ENCODE data around the gene PIGQ.

DNA sequence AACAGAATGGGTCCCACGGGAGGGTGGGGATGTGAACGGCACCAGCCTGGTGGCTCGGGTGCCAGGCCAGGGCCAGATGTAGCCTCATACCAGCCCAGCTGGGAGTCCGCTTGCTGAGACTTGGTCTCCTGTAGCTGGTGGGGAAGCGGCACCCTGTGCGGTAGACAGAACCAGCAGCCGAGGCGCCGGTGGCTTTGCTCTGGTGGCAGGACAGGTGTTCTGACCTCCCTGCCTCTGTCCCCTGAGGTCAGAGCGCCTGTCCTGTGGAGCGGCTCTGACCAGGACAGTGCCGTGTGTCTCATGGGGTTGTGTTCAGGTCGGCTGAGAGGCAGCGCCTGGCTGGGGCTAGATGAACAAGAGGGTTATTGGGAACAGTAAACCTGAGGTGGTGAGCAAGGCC, 40.2 kb downstream of the PIGQ start:
- TF ChIP-seq CEBPB (IDR thresholded peaks at IDR 0.05; ENCODE audit: low read depth, low read length) (no peak), BACH1 (IDR thresholded peaks at IDR 0.05; ENCODE audit: low read length) (no peak), HDAC2 (IDR thresholded peaks at IDR 0.05; ENCODE audit: borderline replicate concordance in 1 of 2, low read depth in 2 of 2, low read length in 2 of 2) (no peak), KDM4A (IDR thresholded peaks at IDR 0.05; ENCODE audit: low read depth, low read length, severe bottlenecking) (no peak)
- TF ChIP-seq, protein P1, sequence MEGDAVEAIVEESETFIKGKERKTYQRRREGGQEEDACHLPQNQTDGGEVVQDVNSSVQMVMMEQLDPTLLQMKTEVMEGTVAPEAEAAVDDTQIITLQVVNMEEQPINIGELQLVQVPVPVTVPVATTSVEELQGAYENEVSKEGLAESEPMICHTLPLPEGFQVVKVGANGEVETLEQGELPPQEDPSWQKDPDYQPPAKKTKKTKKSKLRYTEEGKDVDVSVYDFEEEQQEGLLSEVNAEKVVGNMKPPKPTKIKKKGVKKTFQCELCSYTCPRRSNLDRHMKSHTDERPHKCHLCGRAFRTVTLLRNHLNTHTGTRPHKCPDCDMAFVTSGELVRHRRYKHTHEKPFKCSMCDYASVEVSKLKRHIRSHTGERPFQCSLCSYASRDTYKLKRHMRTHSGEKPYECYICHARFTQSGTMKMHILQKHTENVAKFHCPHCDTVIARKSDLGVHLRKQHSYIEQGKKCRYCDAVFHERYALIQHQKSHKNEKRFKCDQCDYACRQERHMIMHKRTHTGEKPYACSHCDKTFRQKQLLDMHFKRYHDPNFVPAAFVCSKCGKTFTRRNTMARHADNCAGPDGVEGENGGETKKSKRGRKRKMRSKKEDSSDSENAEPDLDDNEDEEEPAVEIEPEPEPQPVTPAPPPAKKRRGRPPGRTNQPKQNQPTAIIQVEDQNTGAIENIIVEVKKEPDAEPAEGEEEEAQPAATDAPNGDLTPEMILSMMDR (IDR thresholded peaks at IDR 0.05; ENCODE audit: control extremely low read depth in 1 of 3, insufficient read depth in 1 of 3, low read depth in 1 of 3, low read length in 3 of 3) = no peak

All from H1 (cell line).